A204.1 (cell line): ENCODE results near the gene RHBDF2.
"Not testable (repeated sequence)": the region's sequence is repeated elsewhere in the genome, so short reads cannot be mapped to it uniquely, and the experiment has no call there.

Experiments
- FAIRE-seq: peaks from 2 replicates; lab custom pipeline; 2012; peaks lifted over from hg19 to GRCh38; lab: Jason Lieb, UNC

RHBDF2 gene

GRCh38 chr17:76538281-76538931 is 37.2 kb upstream of the RHBDF2 start:
- FAIRE-seq = no peak

GRCh38 chr17:76537578-76538280 is 36.5 kb upstream of the RHBDF2 start, which contains the start of gene CYGB:
TSS of gene CYGB (minus strand) at chr17:76537709. CDS start at chr17:76537542, 167 bp downstream.
- FAIRE-seq = no peak

GRCh38 chr17:76537288-76537577 is 36.0 kb upstream of the RHBDF2 start:
- FAIRE-seq = no peak

GRCh38 chr17:76536511-76537287 is 35.5 kb upstream of the RHBDF2 start:
- FAIRE-seq = no peak

- FAIRE-seq = no peak
Observed at GRCh38 chr17:76535788-76536510, 34.7 kb upstream of the RHBDF2 start.

- no peak for FAIRE-seq
Observed at GRCh38 chr17:76534831-76535732, 33.9 kb upstream of the RHBDF2 start.

GRCh38 chr17:76533640-76534359 is 32.6 kb upstream of the RHBDF2 start:
- FAIRE-seq = not testable (repeated sequence)

- no peak for FAIRE-seq
Observed at GRCh38 chr17:76532072-76532651, 30.9 kb upstream of the RHBDF2 start.

- FAIRE-seq = no peak
Observed at GRCh38 chr17:76531486-76532038, 30.3 kb upstream of the RHBDF2 start.

- FAIRE-seq = no peak
Observed at GRCh38 chr17:76530811-76531485, 29.7 kb upstream of the RHBDF2 start.

- no peak for FAIRE-seq
Observed at GRCh38 chr17:76530095-76530723, 29.0 kb upstream of the RHBDF2 start.

GRCh38 chr17:76529224-76530094 is 28.2 kb upstream of the RHBDF2 start:
- no peak for FAIRE-seq

GRCh38 chr17:76528528-76529223 is 27.5 kb upstream of the RHBDF2 start:
- FAIRE-seq = no peak

- no peak for FAIRE-seq
Observed at GRCh38 chr17:76528156-76528527, 26.9 kb upstream of the RHBDF2 start.

- FAIRE-seq = no peak
Observed at GRCh38 chr17:76527430-76528111, 26.3 kb upstream of the RHBDF2 start.

GRCh38 chr17:76527016-76527415 is 25.8 kb upstream of the RHBDF2 start:
- not testable (repeated sequence) for FAIRE-seq

GRCh38 chr17:76525513-76525833 is 24.2 kb upstream of the RHBDF2 start:
- FAIRE-seq = not testable (repeated sequence)
